ENCODE data around the gene NUDT17. TPM values are rescaled to one million over a fixed set of nuclear protein-coding genes. Genes with fewer than 3 reads are reported as not detected.
"Not testable (repeated sequence)": the region's sequence is repeated elsewhere in the genome, so short reads cannot be mapped to it uniquely, and the experiment has no call there.

The NUDT17 gene
- total RNA-seq, 4 donors from 2014 or later, result 0.95 to 2.2 (median 1.1) TPM; not detected in 1

GRCh38 chr1:145804235-145805045, 41.0 kb upstream of the NUDT17 start:
- WGBS, 2 donors (ENCODE audit: low coverage in 1 of 2), result 67 to 87% methylated on average over 3 of the region's 3 CpGs
- Histone ChIP-seq H3K27me3 (no peaks in the 10 kb centered on the region), H3K4me3 (no peak overlapping the region), H3K36me3 (no peaks in the 10 kb centered on the region), H3K27ac (no peak overlapping the region), H3K4me1 (peaks cover 0 to 17% (median 0%) of the 10 kb centered on the region in 4 donors), H3K9me3 (no peaks in the 10 kb centered on the region)
- DNase-seq, result no peak
- intact Hi-C loops (cut with DNase I; ENCODE audit: low total_unique reads), result no loop called here
- TF ChIP-seq EP300 (IDR thresholded peaks at IDR 0.05; ENCODE audit: low read depth), result no peak
- TF ChIP-seq POLR2A (IDR thresholded peaks at IDR 0.05), result no peak
- TF ChIP-seq, protein P1, sequence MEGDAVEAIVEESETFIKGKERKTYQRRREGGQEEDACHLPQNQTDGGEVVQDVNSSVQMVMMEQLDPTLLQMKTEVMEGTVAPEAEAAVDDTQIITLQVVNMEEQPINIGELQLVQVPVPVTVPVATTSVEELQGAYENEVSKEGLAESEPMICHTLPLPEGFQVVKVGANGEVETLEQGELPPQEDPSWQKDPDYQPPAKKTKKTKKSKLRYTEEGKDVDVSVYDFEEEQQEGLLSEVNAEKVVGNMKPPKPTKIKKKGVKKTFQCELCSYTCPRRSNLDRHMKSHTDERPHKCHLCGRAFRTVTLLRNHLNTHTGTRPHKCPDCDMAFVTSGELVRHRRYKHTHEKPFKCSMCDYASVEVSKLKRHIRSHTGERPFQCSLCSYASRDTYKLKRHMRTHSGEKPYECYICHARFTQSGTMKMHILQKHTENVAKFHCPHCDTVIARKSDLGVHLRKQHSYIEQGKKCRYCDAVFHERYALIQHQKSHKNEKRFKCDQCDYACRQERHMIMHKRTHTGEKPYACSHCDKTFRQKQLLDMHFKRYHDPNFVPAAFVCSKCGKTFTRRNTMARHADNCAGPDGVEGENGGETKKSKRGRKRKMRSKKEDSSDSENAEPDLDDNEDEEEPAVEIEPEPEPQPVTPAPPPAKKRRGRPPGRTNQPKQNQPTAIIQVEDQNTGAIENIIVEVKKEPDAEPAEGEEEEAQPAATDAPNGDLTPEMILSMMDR (IDR thresholded peaks at IDR 0.05), result no peak
- TF ChIP-seq POLR2AphosphoS5 (IDR thresholded peaks at IDR 0.05), result no peak
- in situ Hi-C loops (cut with MboI; ENCODE audit: low pct_ligation_motif_present in 1 of 4, low pct_unique_long_range_greater_than_20kb in 1 of 4, low sequenced_read_pairs in 3 of 4), result no loop called here

- Histone ChIP-seq H3K36me3 (no peaks in the 10 kb centered on the region), H3K4me1 (peaks cover 0 to 17% (median 0%) of the 10 kb centered on the region in 4 donors), H3K9me3 (no peaks in the 10 kb centered on the region), H3K4me3 (no peak overlapping the region), H3K27me3 (no peaks in the 10 kb centered on the region), H3K27ac (no peak overlapping the region)
- intact Hi-C loops (cut with DNase I; ENCODE audit: low total_unique reads), result no loop called here
- 78 to 82% methylated on average over 1 of the region's 1 CpG for WGBS, 2 donors (ENCODE audit: low coverage in 1 of 2)
- in situ Hi-C loops (cut with MboI; ENCODE audit: low pct_ligation_motif_present in 1 of 4, low pct_unique_long_range_greater_than_20kb in 1 of 4, low sequenced_read_pairs in 3 of 4), result no loop called here
- no peak for DNase-seq
- TF ChIP-seq POLR2AphosphoS5 (IDR thresholded peaks at IDR 0.05) (no peak), EP300 (IDR thresholded peaks at IDR 0.05; ENCODE audit: low read depth) (no peak), POLR2A (IDR thresholded peaks at IDR 0.05) (no peak)
- TF ChIP-seq, protein P1 (IDR thresholded peaks at IDR 0.05), result no peak
These were observed 40.4 kb upstream of the NUDT17 start for GRCh38 chr1:145805057-145805456.

GRCh38 chr1:145806408-145806807, 39.0 kb upstream of the NUDT17 start:
- in situ Hi-C loops (cut with MboI; ENCODE audit: low pct_ligation_motif_present in 1 of 4, low pct_unique_long_range_greater_than_20kb in 1 of 4, low sequenced_read_pairs in 3 of 4) (no loop called here), intact Hi-C loops (cut with DNase I; ENCODE audit: low total_unique reads) (no loop called here)
- Histone ChIP-seq H3K9me3 (no peaks in the 10 kb centered on the region), H3K4me3 (no peak overlapping the region), H3K4me1 (peaks cover 0 to 17% (median 0%) of the 10 kb centered on the region in 4 donors), H3K27me3 (no peaks in the 10 kb centered on the region), H3K27ac (no peak overlapping the region), H3K36me3 (no peaks in the 10 kb centered on the region)
- 95 to 97% methylated on average over 4 of the region's 4 CpGs for WGBS, 2 donors (ENCODE audit: low coverage in 1 of 2)
- TF ChIP-seq POLR2A (IDR thresholded peaks at IDR 0.05), result no peak
- no peak for TF ChIP-seq EP300 (IDR thresholded peaks at IDR 0.05; ENCODE audit: low read depth)
- TF ChIP-seq POLR2AphosphoS5 (IDR thresholded peaks at IDR 0.05), result no peak
- DNase-seq, result no peak

GRCh38 chr1:145806844-145807243, 38.6 kb upstream of the NUDT17 start:
- Histone ChIP-seq H3K4me3 (no peak overlapping the region), H3K9me3 (no peaks in the 10 kb centered on the region), H3K27me3 (no peaks in the 10 kb centered on the region), H3K36me3 (no peaks in the 10 kb centered on the region), H3K27ac (no peak overlapping the region), H3K4me1 (peaks cover 0 to 17% (median 0%) of the 10 kb centered on the region in 4 donors)
- in situ Hi-C loops (cut with MboI; ENCODE audit: low pct_ligation_motif_present in 1 of 4, low pct_unique_long_range_greater_than_20kb in 1 of 4, low sequenced_read_pairs in 3 of 4), result no loop called here
- intact Hi-C loops (cut with DNase I; ENCODE audit: low total_unique reads), result no loop called here
- TF ChIP-seq EP300 (IDR thresholded peaks at IDR 0.05; ENCODE audit: low read depth) (no peak), POLR2AphosphoS5 (IDR thresholded peaks at IDR 0.05) (no peak)
- 95% methylated on average over 7 of the region's 7 CpGs for WGBS, 2 donors (ENCODE audit: low coverage in 1 of 2)
- no peak for DNase-seq

- intact Hi-C loops (cut with DNase I; ENCODE audit: low total_unique reads); H3K27ac ChIP-seq; H3K4me3 ChIP-seq; H3K9me3 ChIP-seq; H3K36me3 ChIP-seq; H3K4me1 ChIP-seq; in situ Hi-C loops (cut with MboI; ENCODE audit: low pct_ligation_motif_present in 1 of 4, low pct_unique_long_range_greater_than_20kb in 1 of 4, low sequenced_read_pairs in 3 of 4); DNase-seq; H3K27me3 ChIP-seq: not testable (repeated sequence)
- 71% methylated on average over 6 of the region's 6 CpGs; no CpG with 5 or more reads in 1 of the 2 donors for WGBS, 2 donors (ENCODE audit: low coverage in 1 of 2)
These were observed 32.2 kb upstream of the NUDT17 start for GRCh38 chr1:145812977-145813810.

DNA sequence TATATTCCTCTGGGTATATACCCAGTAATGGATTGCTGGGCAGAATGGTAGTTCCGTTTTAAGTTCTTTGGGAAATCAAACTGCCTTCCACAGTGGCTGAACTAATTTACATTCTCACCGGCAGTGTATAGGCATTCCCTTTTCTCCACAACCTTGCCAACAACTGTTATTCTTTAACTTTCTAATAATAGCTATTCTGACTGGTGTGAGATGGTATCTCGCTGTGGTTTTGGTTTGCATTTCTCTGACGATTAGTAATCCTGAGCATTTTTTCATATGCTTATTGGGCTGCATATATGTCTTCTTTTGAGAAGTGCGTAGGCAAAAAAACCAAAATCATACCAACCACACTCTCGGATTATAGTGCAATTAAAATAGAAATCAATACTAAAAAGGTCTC, 27.3 kb upstream of the NUDT17 start:
- H3K4me3 ChIP-seq; DNase-seq; H3K4me1 ChIP-seq; H3K9me3 ChIP-seq; in situ Hi-C loops (cut with MboI; ENCODE audit: low pct_ligation_motif_present in 1 of 4, low pct_unique_long_range_greater_than_20kb in 1 of 4, low sequenced_read_pairs in 3 of 4); H3K36me3 ChIP-seq; H3K27ac ChIP-seq; H3K27me3 ChIP-seq; intact Hi-C loops (cut with DNase I; ENCODE audit: low total_unique reads): not testable (repeated sequence)
- WGBS, 2 donors (ENCODE audit: low coverage in 1 of 2), result 82% methylated on average over 2 of the region's 6 CpGs; no CpG with 5 or more reads in 1 of the 2 donors

DNA sequence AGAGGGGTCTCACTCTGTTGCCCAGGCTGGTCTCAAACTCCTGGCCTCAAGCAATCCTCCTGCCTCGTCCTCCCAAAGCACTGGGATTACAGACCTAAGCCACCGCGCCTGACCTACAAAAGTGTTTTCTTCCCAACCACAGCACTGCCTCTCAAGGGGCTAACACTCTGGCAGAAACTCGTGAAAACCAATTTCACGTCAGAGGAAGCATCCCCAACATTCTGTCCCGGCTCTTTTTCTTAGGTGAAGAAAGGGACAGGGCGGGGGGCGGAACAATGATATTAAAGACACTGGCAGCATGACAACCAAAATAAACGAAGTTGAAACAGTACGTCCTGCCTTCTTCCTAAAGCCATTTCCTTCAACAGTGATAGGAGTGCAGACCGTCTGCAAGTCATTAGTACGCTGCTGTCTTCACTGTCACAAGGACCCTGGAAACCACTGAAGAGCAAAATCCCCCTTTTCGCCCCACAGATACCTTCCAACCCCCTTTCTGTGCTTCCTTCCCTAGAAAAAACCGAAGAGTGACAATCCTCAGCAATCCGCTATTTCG, 22.6 kb upstream of the NUDT17 start:
- H3K36me3 ChIP-seq, result peaks cover 0 to 14% (median 7%) of the 10 kb centered on the region in 4 donors

More for the DNA sequence above, 22.6 kb upstream of the NUDT17 start:
- H3K9me3 ChIP-seq; H3K27me3 ChIP-seq; H3K4me3 ChIP-seq; in situ Hi-C loops (cut with MboI; ENCODE audit: low pct_ligation_motif_present in 1 of 4, low pct_unique_long_range_greater_than_20kb in 1 of 4, low sequenced_read_pairs in 3 of 4); intact Hi-C loops (cut with DNase I; ENCODE audit: low total_unique reads); DNase-seq: not testable (repeated sequence)
- Histone ChIP-seq H3K4me1 (peaks cover 7 to 13% (median 12%) of the 10 kb centered on the region in 4 donors), H3K27ac (peak overlapping the region in 1 of 4 donors; percentile 51)
- WGBS, 2 donors (ENCODE audit: low coverage in 1 of 2), result no CpG with 5 or more reads among the region's 16 CpGs

Measured in transverse colon (tissue), 4 donors.